ENCODE data around the gene WWOX.

- TF ChIP-seq POLR2A (IDR thresholded peaks at IDR 0.05) (no peak), CTCF (IDR thresholded peaks at IDR 0.05) (no peak)
These were observed 291.3 kb downstream of the WWOX start for GRCh38 chr16:78390508-78391324.

Data from thyroid gland (tissue), 4 donors.